OCI-LY1 (cell line): ENCODE data around the gene HNRNPL.

Experiments used
- EZH2 ChIP-seq: fragments of 200-600 bp; sonication (generic), shearing (Covaris generic); IDR thresholded peaks from 2 replicates; pipeline ENCODE4 v1.8.0; 2017; ENCODE audit warnings: borderline replicate concordance, mixed run types, mild to moderate bottlenecking, antibody characterized with exemption, low read length, moderate library complexity, mixed read lengths
- TF ChIP-seq, protein P1 (sequence below): fragments of 200-600 bp; sonication (generic), shearing (Covaris generic); IDR thresholded peaks from 2 replicates; pipeline ENCODE4 v1.5.1; 2017; ENCODE audit warnings: mild to moderate bottlenecking, antibody characterized with exemption, low read length, moderate library complexity, mixed read lengths

DNA sequence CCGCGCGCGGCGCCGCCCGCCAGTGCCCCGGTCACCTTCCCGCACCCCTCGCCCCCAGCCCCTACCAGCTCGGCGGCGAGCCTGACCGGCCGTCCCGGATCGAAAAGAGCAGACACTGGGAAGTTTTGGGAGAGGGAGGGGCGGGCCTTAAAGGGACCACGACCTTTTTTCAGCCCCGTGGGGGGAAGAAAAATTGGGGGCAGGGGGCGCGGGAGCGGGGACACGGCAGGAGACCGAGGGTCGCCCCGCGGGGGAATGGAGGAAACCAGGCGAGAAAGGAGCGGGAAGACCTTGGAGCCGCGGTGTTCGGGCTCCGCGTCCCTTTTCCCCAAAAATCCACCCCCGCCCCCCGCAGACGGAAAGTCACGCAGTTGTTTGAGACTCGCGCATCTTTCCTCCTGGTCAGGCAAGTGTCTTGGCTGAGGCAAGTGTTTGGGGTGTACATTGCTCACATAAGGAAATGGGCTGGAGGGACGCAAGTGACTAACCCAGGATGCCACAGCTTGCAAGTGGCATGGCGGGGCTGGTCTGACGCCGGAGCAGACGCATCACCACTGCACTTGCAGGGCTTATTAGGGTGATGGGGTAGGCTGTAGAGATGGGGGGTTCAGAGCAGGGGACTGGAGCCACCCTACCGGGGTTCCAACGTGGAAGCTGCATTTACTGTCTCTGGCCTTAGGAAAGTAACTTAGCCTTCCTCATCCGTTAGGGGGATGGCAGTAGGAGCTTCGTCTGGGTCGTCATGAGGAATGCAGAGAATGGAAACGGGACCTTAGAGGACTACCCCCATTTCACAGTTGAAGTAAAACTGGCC, 2.7 kb upstream of the HNRNPL start:
- TF ChIP-seq, protein P1, sequence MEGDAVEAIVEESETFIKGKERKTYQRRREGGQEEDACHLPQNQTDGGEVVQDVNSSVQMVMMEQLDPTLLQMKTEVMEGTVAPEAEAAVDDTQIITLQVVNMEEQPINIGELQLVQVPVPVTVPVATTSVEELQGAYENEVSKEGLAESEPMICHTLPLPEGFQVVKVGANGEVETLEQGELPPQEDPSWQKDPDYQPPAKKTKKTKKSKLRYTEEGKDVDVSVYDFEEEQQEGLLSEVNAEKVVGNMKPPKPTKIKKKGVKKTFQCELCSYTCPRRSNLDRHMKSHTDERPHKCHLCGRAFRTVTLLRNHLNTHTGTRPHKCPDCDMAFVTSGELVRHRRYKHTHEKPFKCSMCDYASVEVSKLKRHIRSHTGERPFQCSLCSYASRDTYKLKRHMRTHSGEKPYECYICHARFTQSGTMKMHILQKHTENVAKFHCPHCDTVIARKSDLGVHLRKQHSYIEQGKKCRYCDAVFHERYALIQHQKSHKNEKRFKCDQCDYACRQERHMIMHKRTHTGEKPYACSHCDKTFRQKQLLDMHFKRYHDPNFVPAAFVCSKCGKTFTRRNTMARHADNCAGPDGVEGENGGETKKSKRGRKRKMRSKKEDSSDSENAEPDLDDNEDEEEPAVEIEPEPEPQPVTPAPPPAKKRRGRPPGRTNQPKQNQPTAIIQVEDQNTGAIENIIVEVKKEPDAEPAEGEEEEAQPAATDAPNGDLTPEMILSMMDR = no peak
- TF ChIP-seq EZH2 = no peak
